ENCODE data around the gene RABGAP1. TPM values are rescaled to one million over a fixed set of nuclear protein-coding genes. Genes with fewer than 3 reads are reported as not detected.

RABGAP1 gene
- total and polyA plus RNA-seq, 2 experiments from 2014 or later = 8.5 to 33.9 TPM

- TF ChIP-seq EZH2 (IDR thresholded peaks at IDR 0.05; ENCODE audit: low read depth, unreplicated experiment) = no peak
- TF ChIP-seq STAT1 (IDR thresholded peaks at IDR 0.05; ENCODE audit: unreplicated experiment) = no peak
- TF ChIP-seq ZNF462 (CRISPR knock-in tag; IDR thresholded peaks at IDR 0.05) = no peak
- TF ChIP-seq ZNF114 (CRISPR knock-in tag; IDR thresholded peaks at IDR 0.05) = no peak
Observed at GRCh38 chr9:123129423-123129822, 188.6 kb downstream of the RABGAP1 start (continued).

- H3K27ac Mint-ChIP-seq = no peak overlapping the region
- Histone ChIP-seq H3F3A (replicated peaks; ENCODE audit: low read depth) (no peaks in the 10 kb centered on the region), H3K27me3 (ENCODE audit: insufficient read depth) (no peaks in the 10 kb centered on the region), H2AFZ (no peak overlapping the region), H3K9me2 (ENCODE audit: insufficient read depth) (no peaks in the 10 kb centered on the region), H3K4me2 (no peak overlapping the region), H3K79me2 (replicated peaks; ENCODE audit: insufficient read depth) (no peaks in the 10 kb centered on the region), H4K20me1 (replicated peaks; ENCODE audit: insufficient read depth) (no peaks in the 10 kb centered on the region; the same call in 1 of the 2 replicates), H3K4me3 (no peak overlapping the region), H3K27ac (ENCODE audit: low read depth) (peak overlapping the region; percentile 40; the same call in 1 of the 2 replicates), H3K4me1 (ENCODE audit: insufficient read depth) (no peaks in the 10 kb centered on the region), H3K36me3 (ENCODE audit: insufficient read depth) (peaks cover 10% of the 10 kb centered on the region; the same call in 1 of the 2 replicates)
- no peak overlapping the region for H3K4me3 Mint-ChIP-seq
- ATAC-seq = no peak
- DNase-seq (ENCODE audit: low spot score) = peak; percentile 35
- peaks cover 5% of the 10 kb centered on the region for H3K4me1 Mint-ChIP-seq
- H3K36me3 Mint-ChIP-seq (ENCODE audit: low read depth) = peaks cover 19% of the 10 kb centered on the region; the same call in 2 of the 3 replicates
- H3K9me3 Mint-ChIP-seq = no peaks in the 10 kb centered on the region
- H3K27me3 Mint-ChIP-seq (ENCODE audit: insufficient read depth, low read depth, poor library complexity) = no peaks in the 10 kb centered on the region
- TF ChIP-seq ZNF114 (CRISPR knock-in tag; IDR thresholded peaks at IDR 0.05) (no peak), JUNB (IDR thresholded peaks at IDR 0.05; ENCODE audit: unreplicated experiment) (no peak), REST (IDR thresholded peaks at IDR 0.05; ENCODE audit: unreplicated experiment) (no peak), ZNF462 (CRISPR knock-in tag; IDR thresholded peaks at IDR 0.05) (no peak)
Observed at GRCh38 chr9:123131258-123131657, 190.4 kb downstream of the RABGAP1 start.

Data from GM23338 (cell line).